ENCODE measurements around the gene BANP. TPM values are rescaled to one million over a fixed set of nuclear protein-coding genes. Genes with fewer than 3 reads are reported as not detected.

BANP gene
- total RNA-seq, 1 experiment from 2014 or later, result 49.6 TPM

DNA sequence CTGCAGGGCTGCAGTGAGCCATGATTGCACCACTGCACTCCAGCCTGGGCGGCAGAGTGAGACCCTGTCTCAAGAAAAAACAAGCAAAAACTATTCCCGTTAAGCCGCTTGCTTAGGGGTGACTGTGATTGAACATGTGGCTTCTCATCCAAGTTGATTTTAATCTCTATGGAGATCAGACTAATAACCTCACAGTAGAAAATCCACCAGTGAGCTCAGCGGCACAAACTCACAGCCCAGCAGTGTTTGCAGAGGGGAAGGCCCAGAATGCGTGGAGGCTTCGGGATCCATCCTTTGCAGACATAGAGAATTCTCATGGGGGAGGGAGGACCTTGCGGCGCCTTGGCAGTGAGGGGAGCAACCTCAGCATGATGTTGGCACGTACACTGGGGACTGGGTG lies 7.4 kb downstream of the BANP start:
- TF ChIP-seq, protein P1, sequence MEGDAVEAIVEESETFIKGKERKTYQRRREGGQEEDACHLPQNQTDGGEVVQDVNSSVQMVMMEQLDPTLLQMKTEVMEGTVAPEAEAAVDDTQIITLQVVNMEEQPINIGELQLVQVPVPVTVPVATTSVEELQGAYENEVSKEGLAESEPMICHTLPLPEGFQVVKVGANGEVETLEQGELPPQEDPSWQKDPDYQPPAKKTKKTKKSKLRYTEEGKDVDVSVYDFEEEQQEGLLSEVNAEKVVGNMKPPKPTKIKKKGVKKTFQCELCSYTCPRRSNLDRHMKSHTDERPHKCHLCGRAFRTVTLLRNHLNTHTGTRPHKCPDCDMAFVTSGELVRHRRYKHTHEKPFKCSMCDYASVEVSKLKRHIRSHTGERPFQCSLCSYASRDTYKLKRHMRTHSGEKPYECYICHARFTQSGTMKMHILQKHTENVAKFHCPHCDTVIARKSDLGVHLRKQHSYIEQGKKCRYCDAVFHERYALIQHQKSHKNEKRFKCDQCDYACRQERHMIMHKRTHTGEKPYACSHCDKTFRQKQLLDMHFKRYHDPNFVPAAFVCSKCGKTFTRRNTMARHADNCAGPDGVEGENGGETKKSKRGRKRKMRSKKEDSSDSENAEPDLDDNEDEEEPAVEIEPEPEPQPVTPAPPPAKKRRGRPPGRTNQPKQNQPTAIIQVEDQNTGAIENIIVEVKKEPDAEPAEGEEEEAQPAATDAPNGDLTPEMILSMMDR (IDR thresholded peaks at IDR 0.05; ENCODE audit: unreplicated experiment), result no peak
- Mint-ChIP-seq H3K4me1 (ENCODE audit: low read depth, unreplicated experiment) (peaks cover 10% of the 10 kb centered on the region), H3K27ac (ENCODE audit: unreplicated experiment) (no peak overlapping the region), H3K27me3 (ENCODE audit: unreplicated experiment) (no peaks in the 10 kb centered on the region), H3K9me3 (ENCODE audit: low read depth, unreplicated experiment) (no peaks in the 10 kb centered on the region), H3K36me3 (ENCODE audit: insufficient read depth, unreplicated experiment) (peaks cover 8% of the 10 kb centered on the region), H3K4me3 (ENCODE audit: low read depth, unreplicated experiment) (no peak overlapping the region)
- CTCF ChIA-PET, result no interaction called here
- DNase-seq, result no peak
- intact Hi-C loops (cut with micrococcal nuclease; ENCODE audit: unreplicated experiment), result no loop called here
- BruUV-seq (replicated peaks), result no TSS peak

DNA sequence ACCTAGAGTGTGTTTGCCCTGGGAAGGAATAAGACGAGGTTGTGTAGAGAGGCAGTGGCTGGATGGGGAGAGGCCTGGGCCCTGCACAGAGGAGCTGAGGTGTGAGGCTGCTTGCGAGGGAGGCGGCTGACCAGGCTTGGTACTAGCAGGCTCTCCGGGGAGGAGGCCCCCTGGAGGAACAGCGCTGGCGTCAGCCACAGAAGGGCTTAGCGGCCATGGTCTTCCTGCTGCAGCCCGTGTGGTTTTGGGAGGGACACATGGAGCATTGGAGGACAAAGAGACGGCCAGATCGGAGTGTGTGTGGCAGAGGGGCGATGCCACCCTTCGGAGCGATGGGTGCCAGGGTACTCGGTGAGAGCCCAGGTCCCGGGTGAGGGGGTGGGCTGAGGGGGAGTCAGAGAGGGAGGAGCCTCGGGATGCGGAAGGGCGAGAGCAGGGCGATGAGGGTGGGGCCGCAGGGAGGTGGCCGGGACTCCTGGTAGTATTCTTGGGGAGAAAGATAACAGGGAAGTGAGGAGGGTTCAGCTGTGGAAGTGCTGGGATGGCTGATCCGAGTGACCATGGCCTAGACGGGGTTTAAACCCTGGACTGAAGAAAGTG lies 8.3 kb downstream of the BANP start:
- Mint-ChIP-seq H3K4me1 (ENCODE audit: low read depth, unreplicated experiment) (peaks cover under 1% of the 10 kb centered on the region), H3K27me3 (ENCODE audit: unreplicated experiment) (no peaks in the 10 kb centered on the region), H3K9me3 (ENCODE audit: low read depth, unreplicated experiment) (no peaks in the 10 kb centered on the region), H3K4me3 (ENCODE audit: low read depth, unreplicated experiment) (no peak overlapping the region), H3K36me3 (ENCODE audit: insufficient read depth, unreplicated experiment) (peaks cover 3% of the 10 kb centered on the region), H3K27ac (ENCODE audit: unreplicated experiment) (no peak overlapping the region)
- no peak for DNase-seq
- TF ChIP-seq, protein P1 (IDR thresholded peaks at IDR 0.05; ENCODE audit: unreplicated experiment), result no peak
- BruUV-seq (replicated peaks), result no TSS peak
- intact Hi-C loops (cut with micrococcal nuclease; ENCODE audit: unreplicated experiment), result no loop called here
- CTCF ChIA-PET, result no interaction called here

DNA sequence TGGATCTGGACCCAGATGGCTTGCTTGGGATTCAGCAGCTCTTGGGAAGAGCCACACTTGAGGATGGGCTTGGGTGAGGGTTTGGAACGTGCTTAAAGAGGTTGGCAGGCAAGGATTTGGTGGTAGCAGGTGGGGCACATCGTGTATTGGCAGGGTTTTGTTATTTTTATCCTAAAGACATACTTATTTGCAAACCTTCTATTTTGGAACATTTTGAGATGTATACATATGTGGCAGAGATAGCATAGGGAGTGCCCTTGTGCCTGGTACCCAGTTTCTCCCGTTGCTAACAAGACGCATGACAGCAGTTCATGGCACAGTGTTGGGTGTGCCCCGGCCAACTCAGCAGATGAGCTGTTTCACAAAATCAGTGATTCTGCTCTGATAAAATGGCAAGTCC lies 9.1 kb downstream of the BANP start:
- CTCF ChIA-PET, result no interaction called here
- DNase-seq, result no peak
- BruUV-seq (replicated peaks), result no TSS peak
- intact Hi-C loops (cut with micrococcal nuclease; ENCODE audit: unreplicated experiment), result no loop called here
- TF ChIP-seq, protein P1 (IDR thresholded peaks at IDR 0.05; ENCODE audit: unreplicated experiment), result no peak
- Mint-ChIP-seq H3K36me3 (ENCODE audit: insufficient read depth, unreplicated experiment) (peaks cover 3% of the 10 kb centered on the region), H3K27me3 (ENCODE audit: unreplicated experiment) (no peaks in the 10 kb centered on the region), H3K4me3 (ENCODE audit: low read depth, unreplicated experiment) (no peak overlapping the region), H3K9me3 (ENCODE audit: low read depth, unreplicated experiment) (no peaks in the 10 kb centered on the region), H3K27ac (ENCODE audit: unreplicated experiment) (no peak overlapping the region), H3K4me1 (ENCODE audit: low read depth, unreplicated experiment) (no peaks in the 10 kb centered on the region)

DNA sequence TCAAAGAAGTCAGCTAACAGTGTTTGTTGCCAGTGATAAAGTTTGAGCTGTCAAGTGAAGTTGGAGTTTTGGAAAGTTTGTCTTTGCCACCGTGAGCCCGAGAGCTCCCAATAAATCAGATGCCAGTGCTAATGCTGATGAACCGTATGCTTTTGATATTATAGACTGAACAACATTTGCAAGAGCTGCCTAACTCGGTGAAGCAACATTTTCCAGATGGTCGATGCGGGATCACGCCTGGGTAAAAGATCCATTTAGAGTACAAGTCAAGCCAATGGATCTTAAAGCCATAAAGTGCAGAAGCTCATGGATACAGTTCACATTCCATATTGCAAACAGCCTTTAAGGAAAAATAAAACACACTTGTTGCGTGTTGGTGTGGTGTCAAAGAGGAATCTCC lies 9.6 kb downstream of the BANP start:
- no peaks in the 10 kb centered on the region for H3K9me3 Mint-ChIP-seq (ENCODE audit: low read depth, unreplicated experiment)
- no TSS peak for BruUV-seq (replicated peaks)
- no peak overlapping the region for H3K27ac Mint-ChIP-seq (ENCODE audit: unreplicated experiment)
- no peak overlapping the region for H3K4me3 Mint-ChIP-seq (ENCODE audit: low read depth, unreplicated experiment)
- no peaks in the 10 kb centered on the region for H3K27me3 Mint-ChIP-seq (ENCODE audit: unreplicated experiment)
- CTCF ChIA-PET, result no interaction called here
- H3K4me1 Mint-ChIP-seq (ENCODE audit: low read depth, unreplicated experiment), result peaks cover under 1% of the 10 kb centered on the region
- intact Hi-C loops (cut with micrococcal nuclease; ENCODE audit: unreplicated experiment), result no loop called here
- DNase-seq, result no peak
- TF ChIP-seq, protein P1 (IDR thresholded peaks at IDR 0.05; ENCODE audit: unreplicated experiment), result no peak
- H3K36me3 Mint-ChIP-seq (ENCODE audit: insufficient read depth, unreplicated experiment), result peaks cover 3% of the 10 kb centered on the region

Measured in Calu3 (cell line).